Stimulated activated naive CD8-positive, alpha-beta T cell treated with anti-CD3 and anti-CD28 coated beads, Interleukin-15, amount 100 ng/mL, for 72 hours (primary cell): ENCODE data around the gene RYR1.
"Not testable (repeated sequence)": the region's sequence is repeated elsewhere in the genome, so short reads cannot be mapped to it uniquely, and the experiment has no call there.

Experiments
- ATAC-seq: fragments of 150-1000 bp; cut with Tn5 transposase; 2 replicates; pipeline ENCODE4 v1.10.0; 2021; ENCODE audit warnings: mild to moderate bottlenecking, moderate library complexity
- DNase-seq, 2 donors: peaks; one replicate each; pipeline ENCODE4 v3.0.0; 2021 to 2022
- H3K27ac Mint-ChIP-seq, 2 donors: one replicate each; pipeline ENCODE4 v1.8.0; 2022; ENCODE audit warnings: mild to moderate bottlenecking in 2 of 2, mixed read lengths in 2 of 2, moderate library complexity in 2 of 2
- H3K27me3 Mint-ChIP-seq: one replicate; pipeline ENCODE4 v1.8.0; 2022; ENCODE audit warnings: mixed read lengths
- H3K4me1 Mint-ChIP-seq: one replicate; pipeline ENCODE4 v1.8.0; 2022; ENCODE audit warnings: mild to moderate bottlenecking, mixed read lengths
- H3K4me3 Mint-ChIP-seq, 2 donors: one replicate each; pipeline ENCODE4 v1.8.0; 2022; ENCODE audit warnings: mild to moderate bottlenecking in 2 of 2, mixed read lengths in 2 of 2, moderate library complexity in 1 of 2
- H3K9me3 Mint-ChIP-seq, 2 donors: one replicate each; pipeline ENCODE4 v1.8.0; 2022; ENCODE audit warnings: mixed read lengths in 2 of 2

The RYR1 gene

DNA sequence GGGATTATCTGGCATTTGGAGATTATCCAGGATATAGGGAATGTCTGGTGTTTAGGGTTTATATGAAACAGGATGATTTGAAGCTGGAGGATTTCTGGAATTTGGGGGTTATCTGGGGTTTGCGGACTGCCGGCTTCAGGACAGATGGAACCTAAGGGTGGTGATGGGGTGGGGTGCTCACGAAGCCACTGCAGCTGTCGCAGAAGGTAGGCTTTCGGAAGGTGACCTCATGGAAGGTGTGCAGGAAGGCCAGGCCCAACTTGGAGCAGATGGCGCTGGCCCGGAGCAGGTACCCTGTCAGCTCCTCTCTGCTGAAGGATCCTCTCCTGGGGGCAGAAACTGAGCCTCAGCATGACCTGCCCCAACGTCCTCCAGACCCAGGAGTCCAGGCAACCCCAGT lies 21.0 kb upstream of the RYR1 start:
- ATAC-seq (no peak), DNase-seq (no peak)
- Mint-ChIP-seq H3K9me3 (no peaks in the 10 kb centered on the region), H3K27me3 (no peaks in the 10 kb centered on the region), H3K4me1 (peaks cover 11% of the 10 kb centered on the region), H3K4me3 (no peak overlapping the region), H3K27ac (no peak overlapping the region)

GRCh38 chr19:38412961-38413360 lies 20.5 kb upstream of the RYR1 start:
- Mint-ChIP-seq H3K4me3 (no peak overlapping the region), H3K9me3 (no peaks in the 10 kb centered on the region)

GRCh38 chr19:38413416-38413815 lies 20.1 kb upstream of the RYR1 start:
- DNase-seq, result no peak
- Mint-ChIP-seq H3K9me3 (no peaks in the 10 kb centered on the region), H3K4me3 (no peak overlapping the region), H3K27ac (no peak overlapping the region), H3K27me3 (no peaks in the 10 kb centered on the region), H3K4me1 (peaks cover 20% of the 10 kb centered on the region)
- no peak for ATAC-seq

More at GRCh38 chr19:38412961-38413360, 20.5 kb upstream of the RYR1 start:
- ATAC-seq, result no peak
- no peak for DNase-seq
- no peaks in the 10 kb centered on the region for H3K27me3 Mint-ChIP-seq
- peaks cover 15% of the 10 kb centered on the region for H3K4me1 Mint-ChIP-seq
- H3K27ac Mint-ChIP-seq, result no peak overlapping the region

DNA sequence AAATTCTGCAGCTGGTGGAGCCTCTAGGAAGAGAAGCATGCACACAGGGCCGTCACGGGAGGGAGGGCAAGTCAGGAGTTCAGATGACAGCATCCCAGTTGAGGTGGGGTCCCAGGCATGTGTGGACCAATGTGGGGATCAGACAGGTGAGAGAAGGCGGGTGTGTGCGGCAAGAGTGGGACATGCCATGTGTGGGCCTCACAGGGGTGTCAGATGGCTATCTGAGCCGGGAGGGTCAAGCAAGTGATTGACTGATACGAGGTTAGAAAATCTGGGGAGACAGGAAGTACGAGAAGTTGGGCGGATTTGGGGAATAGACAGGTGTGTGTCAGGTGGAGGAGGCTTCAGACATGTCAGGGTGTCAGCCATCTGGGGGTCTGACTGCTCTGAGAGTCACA lies 16.3 kb upstream of the RYR1 start:
- DNase-seq (no peak), ATAC-seq (peak; percentile 4)
- Mint-ChIP-seq H3K4me1 (peaks cover 26% of the 10 kb centered on the region), H3K27ac (peak overlapping the region in 1 of 2 donors; percentile 92), H3K9me3 (no peaks in the 10 kb centered on the region), H3K27me3 (peaks cover 8% of the 10 kb centered on the region), H3K4me3 (peak overlapping the region; percentile 81 to 84)

DNA sequence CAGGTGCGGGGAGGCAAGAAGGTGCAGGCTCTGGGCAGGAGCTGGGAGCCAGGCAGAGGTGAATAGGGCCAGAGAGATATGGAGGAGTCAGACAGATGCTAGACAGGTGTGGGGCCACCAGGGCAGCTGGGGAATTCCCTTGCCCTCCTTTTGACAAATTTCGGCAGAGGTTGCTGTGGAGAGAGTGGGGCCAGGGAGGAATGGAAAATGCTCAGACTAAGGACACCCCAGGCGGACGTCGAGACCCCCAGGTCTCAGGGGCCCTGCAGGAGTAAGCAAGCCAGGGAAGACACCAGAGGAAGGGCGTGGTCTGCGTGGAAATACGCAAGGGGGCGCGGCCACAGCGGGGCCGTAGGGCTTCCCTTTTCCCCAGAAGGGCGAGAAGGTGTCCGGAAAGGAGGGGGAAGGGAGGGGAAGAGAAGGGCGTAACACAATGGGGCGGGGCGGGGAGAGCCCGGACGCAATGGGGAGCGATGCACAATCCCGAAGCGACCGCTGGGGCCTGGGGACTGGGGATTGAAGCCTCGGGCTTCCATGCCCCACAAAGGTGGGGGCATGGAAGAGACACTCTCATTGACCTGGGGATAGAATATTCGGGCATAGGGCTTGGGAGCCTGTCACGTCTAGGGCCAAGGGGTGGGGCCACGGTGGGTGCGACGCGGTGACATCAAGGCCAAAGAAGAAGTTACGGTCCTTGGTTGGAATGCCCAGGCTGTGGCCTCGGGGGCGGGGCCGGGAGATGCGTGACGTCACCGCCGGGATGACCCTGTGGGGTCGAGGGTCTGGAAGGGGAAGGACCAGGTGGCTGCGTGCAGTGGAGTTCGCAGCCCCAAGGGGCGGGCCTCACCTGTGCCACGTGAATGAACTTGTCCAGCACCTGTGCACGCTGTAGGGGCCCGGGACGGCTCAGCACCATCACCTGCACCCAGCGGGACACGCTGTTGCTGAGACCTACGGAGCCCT lies 15.7 kb upstream of the RYR1 start:
- Mint-ChIP-seq H3K27me3 (peaks cover 8% of the 10 kb centered on the region), H3K9me3 (no peaks in the 10 kb centered on the region), H3K4me1 (peaks cover 26% of the 10 kb centered on the region), H3K4me3 (peak overlapping the region; percentile 81 to 84), H3K27ac (peak overlapping the region; percentile 85 to 92)
- DNase-seq (peak; percentile 30 to 62), ATAC-seq (peak; percentile 87)

GRCh38 chr19:38420935-38421334 lies 12.6 kb upstream of the RYR1 start:
- ATAC-seq (no peak), DNase-seq (no peak)
- Mint-ChIP-seq H3K27ac (no peak overlapping the region), H3K4me3 (no peak overlapping the region), H3K27me3 (peaks cover 17% of the 10 kb centered on the region), H3K9me3 (no peaks in the 10 kb centered on the region), H3K4me1 (peaks cover 35% of the 10 kb centered on the region)

- H3K27ac Mint-ChIP-seq, result no peak overlapping the region
- peaks cover 24% of the 10 kb centered on the region for H3K27me3 Mint-ChIP-seq
- no peak for ATAC-seq
- H3K4me3 Mint-ChIP-seq, result no peak overlapping the region
- H3K4me1 Mint-ChIP-seq, result peaks cover 40% of the 10 kb centered on the region
- DNase-seq, result no peak
- H3K9me3 Mint-ChIP-seq, result no peaks in the 10 kb centered on the region
Observed at GRCh38 chr19:38421856-38422255, 11.6 kb upstream of the RYR1 start.

DNA sequence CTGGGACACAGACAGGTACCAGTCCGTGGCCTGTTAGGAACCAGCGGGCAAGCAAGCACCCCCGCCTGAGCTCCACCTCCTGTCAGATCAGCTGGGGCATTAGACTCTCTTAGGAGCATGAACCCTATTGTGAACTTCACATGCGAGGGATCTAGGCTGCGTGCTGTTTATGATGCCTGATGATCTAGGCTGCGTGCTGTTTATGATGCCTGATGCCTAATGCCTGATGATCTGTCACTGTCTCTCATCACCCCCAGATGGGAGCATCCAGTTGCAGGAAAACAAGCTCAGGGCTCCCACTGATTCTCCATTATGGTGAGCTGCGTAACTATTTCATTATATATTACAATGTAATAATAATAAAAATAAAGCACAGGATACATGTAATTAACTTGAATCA lies 11.1 kb upstream of the RYR1 start:
- Mint-ChIP-seq H3K9me3 (no peaks in the 10 kb centered on the region), H3K4me3 (no peak overlapping the region), H3K4me1 (peaks cover 34% of the 10 kb centered on the region), H3K27ac (no peak overlapping the region), H3K27me3 (peaks cover 24% of the 10 kb centered on the region)
- DNase-seq (no peak), ATAC-seq (no peak)

GRCh38 chr19:38424272-38424671 lies 9.2 kb upstream of the RYR1 start:
- ATAC-seq, result no peak
- Mint-ChIP-seq H3K4me3 (no peak overlapping the region), H3K27ac (no peak overlapping the region), H3K27me3 (peaks cover 31% of the 10 kb centered on the region), H3K9me3 (no peaks in the 10 kb centered on the region), H3K4me1 (peaks cover 27% of the 10 kb centered on the region)
- no peak for DNase-seq

- H3K27me3 Mint-ChIP-seq, result peaks cover 29% of the 10 kb centered on the region
- H3K4me1 Mint-ChIP-seq, result peaks cover 32% of the 10 kb centered on the region
- DNase-seq, result no peak
- H3K4me3 Mint-ChIP-seq, result peak overlapping the region; percentile 45 to 70
- no peak overlapping the region for H3K27ac Mint-ChIP-seq
- ATAC-seq, result no peak
- no peaks in the 10 kb centered on the region for H3K9me3 Mint-ChIP-seq
Observed at GRCh38 chr19:38425222-38425809, 8.2 kb upstream of the RYR1 start.

DNA sequence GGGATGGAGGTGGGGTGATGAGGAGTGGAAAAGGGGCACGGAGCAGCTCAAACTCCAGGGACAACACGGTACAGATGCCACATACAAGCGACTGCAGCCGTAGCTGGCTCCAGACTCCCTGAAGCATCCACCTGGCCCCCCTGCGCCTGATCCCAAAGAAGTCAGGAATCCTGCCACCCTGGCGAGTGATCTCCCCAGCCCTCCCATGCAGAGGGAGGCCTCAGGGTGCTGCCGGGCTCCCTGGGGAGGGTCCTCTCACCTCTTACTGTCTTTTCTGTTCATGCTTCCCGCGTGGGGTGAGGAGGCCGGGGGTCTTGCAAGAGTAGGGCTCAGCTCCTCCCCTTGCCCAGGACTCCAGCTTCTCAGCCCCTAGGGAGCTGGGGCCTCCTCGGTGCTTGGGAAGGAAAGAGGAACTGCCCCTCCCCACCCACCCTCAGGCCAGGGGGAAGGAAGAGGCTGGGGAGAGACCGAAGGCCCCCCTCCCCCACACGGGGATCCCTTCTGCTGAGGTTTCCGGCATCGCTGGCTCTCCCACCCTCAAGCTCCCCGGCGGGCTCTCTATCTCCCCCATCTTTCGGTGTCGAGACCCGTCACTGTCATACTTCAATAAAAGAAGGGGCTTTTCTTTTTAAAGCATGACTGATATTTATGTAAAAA lies 7.6 kb upstream of the RYR1 start, which contains the start of gene RASGRP4:
Gene RASGRP4 (minus strand): TSS at position 410 of the 657 bp plus-strand sequence. CDS start 128 bp downstream, at position 282.
- Mint-ChIP-seq H3K27me3 (peaks cover 28% of the 10 kb centered on the region), H3K4me3 (peak within 1 kb of the TSS; percentile 46 to 82), H3K27ac (peak within 1 kb of the TSS; percentile 66 to 94), H3K4me1 (peaks cover 32% of the 10 kb centered on the region), H3K9me3 (no peaks in the 10 kb centered on the region)
- ATAC-seq (peak; percentile 65), DNase-seq (peak in 1 of 2 donors; percentile 37)

DNA sequence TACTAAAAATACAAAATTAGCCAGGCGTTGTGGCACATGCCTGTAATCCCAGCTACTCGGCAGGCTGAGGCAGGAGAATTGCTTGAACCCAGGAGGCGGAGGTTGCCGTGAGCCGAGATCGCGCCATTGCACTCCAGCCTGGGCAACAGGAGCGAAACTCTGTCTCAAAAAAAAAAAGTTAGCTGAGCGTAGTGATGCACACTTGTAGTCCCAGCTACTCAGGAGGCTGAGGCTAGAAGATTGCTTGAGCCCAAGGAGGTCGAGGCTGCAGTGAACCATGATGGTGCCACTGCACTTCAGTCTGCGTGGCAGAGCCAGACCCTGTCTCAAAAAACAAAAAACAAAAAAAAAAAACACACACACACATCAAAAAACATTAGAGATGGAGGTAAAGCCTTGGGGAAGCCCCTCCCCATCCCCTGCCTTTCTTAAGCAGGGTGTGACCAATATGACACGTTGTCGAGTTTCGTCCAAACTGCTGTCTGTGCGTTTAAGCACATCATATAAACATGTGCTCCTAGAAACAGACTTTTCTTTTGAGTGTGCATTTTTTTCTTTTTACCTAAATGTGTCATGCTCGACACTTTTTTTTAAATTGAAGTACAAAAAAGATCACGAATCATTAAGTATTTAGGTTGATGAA lies 6.3 kb upstream of the RYR1 start:
- peak; percentile 80 for ATAC-seq
- Mint-ChIP-seq H3K4me3 (peak overlapping the region in 1 of 2 donors; percentile 4), H3K27me3 (peaks cover 28% of the 10 kb centered on the region), H3K4me1 (peaks cover 32% of the 10 kb centered on the region)
- H3K27ac Mint-ChIP-seq, H3K9me3 Mint-ChIP-seq, DNase-seq: not testable (repeated sequence)

DNA sequence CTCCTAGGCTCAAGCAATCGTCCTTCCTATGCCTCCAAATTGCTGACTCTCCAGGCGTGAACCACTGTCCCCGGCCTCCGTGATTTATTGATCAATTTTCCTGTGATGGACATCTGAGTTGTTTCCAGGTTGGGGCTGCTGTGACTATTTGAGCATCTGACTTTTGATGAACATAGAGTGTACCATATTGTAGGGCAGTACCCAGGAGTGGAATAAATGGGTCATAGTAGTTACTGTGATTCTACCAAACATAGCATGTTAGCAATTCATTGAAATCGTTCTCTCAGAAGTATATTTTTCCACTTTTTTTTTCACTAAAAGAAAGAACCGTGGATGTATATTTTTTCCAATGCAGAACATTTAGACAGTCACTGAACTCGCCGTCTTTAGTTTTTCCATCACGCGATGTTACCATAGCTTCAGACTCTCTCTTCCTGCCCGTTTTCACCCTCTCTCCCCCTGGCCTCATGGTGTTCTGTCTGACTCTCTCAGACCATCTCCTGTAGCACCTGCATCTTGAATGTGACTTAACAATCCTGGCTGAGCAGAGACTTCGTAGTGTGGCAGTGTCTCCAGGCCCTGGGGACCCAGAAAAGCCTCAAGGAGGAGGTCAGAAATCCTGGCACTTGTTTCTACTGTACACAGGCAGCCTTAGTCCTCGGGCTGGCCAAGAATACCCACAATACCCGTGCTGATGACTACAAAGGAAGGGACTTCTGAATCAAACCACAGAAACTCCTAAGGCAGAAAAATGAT lies 4.3 kb upstream of the RYR1 start:
- H3K4me1 Mint-ChIP-seq, result peaks cover 42% of the 10 kb centered on the region
- H3K27ac Mint-ChIP-seq, result peak overlapping the region; percentile 40 to 89
- H3K4me3 Mint-ChIP-seq, result peak overlapping the region in 1 of 2 donors; percentile 6

GRCh38 chr19:38429811-38430156 lies 3.7 kb upstream of the RYR1 start:
- DNase-seq (no peak), ATAC-seq (no peak)
- H3K4me1 Mint-ChIP-seq, result peaks cover 47% of the 10 kb centered on the region
- H3K9me3 Mint-ChIP-seq, result no peaks in the 10 kb centered on the region
- H3K27ac Mint-ChIP-seq, result peak overlapping the region in 1 of 2 donors; percentile 89
- peak overlapping the region in 1 of 2 donors; percentile 6 for H3K4me3 Mint-ChIP-seq
- peaks cover 46% of the 10 kb centered on the region for H3K27me3 Mint-ChIP-seq

More for the DNA sequence above, 4.3 kb upstream of the RYR1 start:
- Mint-ChIP-seq H3K9me3 (no peaks in the 10 kb centered on the region), H3K27me3 (peaks cover 41% of the 10 kb centered on the region)
- ATAC-seq, result no peak
- no peak for DNase-seq

- Mint-ChIP-seq H3K4me1 (peaks cover 38% of the 10 kb centered on the region), H3K4me3 (no peak overlapping the region), H3K9me3 (no peaks in the 10 kb centered on the region), H3K27me3 (peaks cover 45% of the 10 kb centered on the region), H3K27ac (no peak overlapping the region)
- no peak for ATAC-seq
- no peak for DNase-seq
Observed at GRCh38 chr19:38430931-38431330, 2.6 kb upstream of the RYR1 start.
